Pulmonary artery endothelial cell (primary cell): ENCODE measurements around the gene EBP. TPM values are rescaled to one million over a fixed set of nuclear protein-coding genes. Genes with fewer than 3 reads are reported as not detected.
A peak's percentile ranks its signal among the peaks of the same experiment; 100 is the strongest.
"Not testable (repeated sequence)": the region's sequence is repeated elsewhere in the genome, so short reads cannot be mapped to it uniquely, and the experiment has no call there.

Experiments
- DNase-seq: peaks from one replicate; pipeline ENCODE4 v3.0.0-alpha.2; 2011; ENCODE audit warnings: low read depth, low spot score
- total RNA-seq: library from RNA; depleted of rRNA; stranded (reverse); fragments of >200 nt; gene quantifications from 2 replicates; pipeline ENCODE4 v1.2.3, GENCODE V29; 2014

Gene EBP
- total RNA-seq, 1 donor from 2014 or later, result 142 TPM

DNA sequence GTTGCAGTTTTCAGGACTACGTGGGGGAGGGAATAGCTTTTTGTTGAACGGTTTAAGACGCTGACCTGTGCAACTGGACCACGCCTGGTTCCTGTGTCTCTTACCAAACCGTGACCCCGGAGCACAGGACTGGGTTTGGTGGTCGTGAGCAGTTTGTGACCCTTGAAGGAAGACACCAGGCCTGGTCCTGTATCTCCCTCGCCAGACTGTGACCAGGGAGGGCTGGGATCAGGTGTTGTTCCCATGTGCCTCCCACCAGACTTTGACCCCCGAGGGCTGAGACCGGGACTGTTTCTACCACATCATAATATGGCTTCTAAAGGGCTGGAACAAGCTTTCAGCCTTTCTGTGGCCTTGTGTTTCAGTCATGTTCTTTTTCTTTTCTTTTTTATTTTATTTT, 683 bp downstream of the EBP start:
- DNase-seq, result no peak

DNA sequence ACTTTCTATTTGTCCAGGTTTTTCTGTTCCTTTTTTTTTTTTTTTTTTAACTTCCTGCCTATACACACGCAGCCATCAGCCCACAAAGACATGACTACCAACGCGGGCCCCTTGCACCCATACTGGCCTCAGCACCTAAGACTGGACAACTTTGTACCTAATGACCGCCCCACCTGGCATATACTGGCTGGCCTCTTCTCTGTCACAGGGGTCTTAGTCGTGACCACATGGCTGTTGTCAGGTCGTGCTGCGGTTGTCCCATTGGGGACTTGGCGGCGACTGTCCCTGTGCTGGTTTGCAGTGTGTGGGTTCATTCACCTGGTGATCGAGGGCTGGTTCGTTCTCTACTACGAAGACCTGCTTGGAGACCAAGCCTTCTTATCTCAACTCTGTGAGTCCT, 2.1 kb downstream of the EBP start:
- no peak for DNase-seq

DNA sequence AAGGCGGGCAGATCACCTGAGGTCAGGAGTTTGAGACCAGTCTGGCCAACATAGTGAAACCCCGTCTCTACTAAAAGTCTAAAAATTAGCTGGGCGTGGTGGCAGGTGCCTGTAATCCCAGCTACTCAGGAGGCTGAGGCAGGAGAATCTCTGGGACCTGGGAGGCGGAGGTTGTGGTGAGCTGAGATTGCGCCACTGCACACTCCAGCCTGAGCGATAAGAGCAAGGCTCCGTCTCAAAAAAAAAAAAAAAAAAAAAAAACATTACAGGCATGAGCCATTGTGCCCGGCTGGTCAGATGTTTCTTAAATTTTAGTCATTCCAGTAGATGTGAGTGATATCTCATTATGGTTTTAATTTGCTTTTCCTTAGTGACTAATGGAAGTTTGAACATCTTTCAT, 4.2 kb downstream of the EBP start:
- DNase-seq, result not testable (repeated sequence)

DNA sequence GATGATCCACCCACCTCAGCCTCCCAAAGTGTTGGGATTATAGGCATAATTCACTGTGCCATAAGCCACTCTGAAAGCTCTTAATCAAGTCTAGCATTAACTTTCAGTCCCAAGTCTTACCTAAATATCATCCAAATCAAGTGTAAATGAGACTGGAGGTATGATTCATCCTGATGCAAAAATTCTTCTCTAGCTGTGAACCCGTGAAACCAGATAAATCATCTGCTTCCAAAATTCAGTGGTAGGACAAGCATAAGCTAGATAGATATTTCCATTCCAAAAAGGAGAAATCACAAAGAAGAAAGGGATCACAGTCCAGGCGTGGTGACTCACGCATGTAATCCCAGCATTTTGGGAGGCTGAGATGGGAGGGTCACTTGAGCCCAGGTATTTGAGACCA, 9.1 kb downstream of the EBP start:
- DNase-seq, result no peak

DNA sequence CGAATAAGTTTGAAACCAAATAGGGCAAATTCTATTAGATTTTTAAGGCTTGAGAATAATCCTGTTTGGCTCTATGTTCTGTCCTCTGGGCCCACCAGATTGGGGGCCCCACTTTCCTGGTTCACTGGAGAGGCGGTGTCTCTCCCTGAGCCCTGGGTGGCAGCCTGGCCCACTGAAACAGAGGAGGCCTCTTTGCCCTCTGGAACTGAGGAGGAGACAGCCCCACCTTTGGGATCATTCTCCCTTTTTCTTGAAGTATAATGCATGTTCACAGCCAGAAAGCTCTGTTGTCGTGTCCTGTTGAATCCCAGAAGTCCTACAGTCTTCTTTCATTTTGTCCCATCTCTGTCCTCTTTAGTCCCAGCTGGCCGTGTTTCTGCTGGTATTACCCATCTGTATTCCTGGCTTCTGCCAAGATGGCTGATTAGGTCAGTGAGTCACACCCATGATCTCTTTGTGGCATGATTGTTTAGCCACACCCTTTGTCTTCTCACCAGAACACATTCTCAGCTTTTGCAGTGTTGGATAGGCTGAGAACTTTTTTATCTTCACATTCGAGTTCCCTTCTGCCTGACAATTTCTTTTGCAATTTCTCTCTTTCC, 9.9 kb downstream of the EBP start:
- no peak for DNase-seq

DNA sequence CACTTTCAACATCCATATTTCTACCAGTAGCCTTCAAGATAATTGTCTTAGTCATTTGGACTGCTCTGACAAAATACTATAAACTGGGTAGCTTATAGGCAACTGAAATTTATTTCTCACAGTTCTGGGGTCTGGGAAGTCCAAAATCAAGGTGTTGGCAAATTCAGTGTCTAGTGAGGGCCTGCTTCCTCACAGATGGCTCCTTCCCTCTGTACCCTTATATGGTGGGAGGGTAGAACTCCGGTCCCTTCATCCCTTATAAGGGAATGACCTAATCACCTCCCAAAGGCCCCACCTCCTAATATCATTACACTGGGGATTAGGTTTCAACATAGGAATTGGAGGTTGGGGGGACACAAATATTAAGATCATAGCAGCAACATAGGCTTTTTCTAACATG, 10.6 kb downstream of the EBP start:
- DNase-seq, result no peak

DNA sequence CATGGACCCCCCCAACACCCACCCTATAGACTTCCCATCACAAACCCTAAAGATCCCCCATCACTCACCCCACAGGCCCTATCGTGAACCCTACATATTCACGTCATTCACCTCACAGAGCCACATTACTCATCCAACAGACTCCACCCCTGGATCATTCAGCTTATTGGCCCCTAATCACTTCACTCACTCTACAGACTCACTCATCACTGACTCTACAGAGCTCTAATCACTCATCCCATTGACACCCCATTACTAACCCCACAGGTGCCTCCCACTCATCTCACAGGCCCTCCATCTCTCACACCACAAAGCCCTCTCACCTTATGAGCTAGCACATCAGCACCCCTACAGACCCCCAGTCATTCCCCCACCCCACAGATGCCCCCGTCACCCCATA, 11.6 kb downstream of the EBP start:
- no peak for DNase-seq

DNA sequence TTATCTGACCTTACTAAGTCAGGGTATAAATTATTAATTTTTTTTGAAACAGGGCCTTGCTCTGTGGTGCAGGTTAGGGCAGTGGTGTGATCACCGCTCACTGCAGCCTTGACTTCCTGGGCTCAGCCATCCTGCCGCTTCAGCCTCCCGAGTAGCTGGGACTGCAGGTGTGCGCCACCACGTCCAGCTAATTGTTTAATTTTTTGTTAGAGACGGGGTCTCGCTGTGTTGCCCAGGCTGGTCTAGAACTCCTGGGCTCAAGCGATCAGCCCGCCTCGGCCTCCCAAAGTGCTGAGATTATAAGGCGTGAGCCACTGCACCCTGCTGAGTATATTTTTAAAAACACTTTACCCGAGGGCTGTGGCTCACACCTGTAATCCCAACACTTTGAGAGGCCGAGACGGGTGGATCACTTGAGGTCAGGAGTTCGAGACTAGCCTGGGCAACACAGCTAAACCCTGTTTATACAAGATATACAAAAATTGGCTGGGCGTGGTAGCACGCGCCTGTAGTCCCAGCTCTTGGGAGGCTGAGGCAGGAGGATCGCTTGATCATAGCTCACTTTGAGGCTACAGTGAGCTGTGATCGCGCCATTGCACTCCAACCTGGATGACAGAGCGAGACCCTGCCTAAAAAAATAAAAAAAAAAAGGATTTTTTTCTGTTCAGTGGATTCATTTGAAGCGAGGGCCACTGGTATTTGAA, 17.2 kb downstream of the EBP start:
- DNase-seq, result no peak

DNA sequence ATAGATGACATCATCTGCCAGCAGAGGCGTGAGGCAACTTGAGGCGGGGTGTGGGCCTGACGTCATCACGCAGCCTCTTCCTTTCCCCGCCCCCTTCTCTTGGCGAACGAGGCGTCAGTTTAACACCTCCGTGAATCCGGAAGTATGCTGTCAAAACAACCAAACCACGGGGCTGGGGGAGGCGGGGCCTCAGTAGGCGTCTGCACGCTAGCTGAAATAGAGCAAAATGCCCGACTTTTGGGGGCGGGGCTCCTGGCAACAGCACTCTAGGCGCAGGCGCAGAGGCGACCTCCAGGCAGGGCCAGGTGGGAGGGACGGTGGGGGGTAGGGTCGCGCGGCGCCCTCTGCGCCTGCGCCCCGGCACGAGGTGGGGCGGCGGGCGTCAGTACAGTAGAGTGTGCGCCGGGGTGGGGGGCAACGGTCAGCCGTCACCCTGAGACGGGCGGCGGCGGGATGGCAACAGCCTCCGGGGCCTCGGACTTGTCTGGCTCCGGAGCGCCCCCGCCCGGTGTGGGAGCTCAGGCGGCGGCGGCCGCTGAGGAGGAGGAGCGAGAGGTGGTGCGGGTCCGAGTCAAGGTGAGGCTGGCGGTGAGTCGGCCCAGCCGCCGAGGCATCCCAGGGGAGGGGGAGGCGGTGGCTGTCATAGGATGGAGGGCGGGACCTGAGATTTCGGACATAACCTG, 17.9 kb downstream of the EBP start, which contains the start of gene TBC1D25:
Gene TBC1D25, plus strand, starts transcription at position 370 of the 683 bp plus-strand sequence. Its CDS starts 84 bp downstream, at position 454.
- peak; percentile 89 for DNase-seq

DNA sequence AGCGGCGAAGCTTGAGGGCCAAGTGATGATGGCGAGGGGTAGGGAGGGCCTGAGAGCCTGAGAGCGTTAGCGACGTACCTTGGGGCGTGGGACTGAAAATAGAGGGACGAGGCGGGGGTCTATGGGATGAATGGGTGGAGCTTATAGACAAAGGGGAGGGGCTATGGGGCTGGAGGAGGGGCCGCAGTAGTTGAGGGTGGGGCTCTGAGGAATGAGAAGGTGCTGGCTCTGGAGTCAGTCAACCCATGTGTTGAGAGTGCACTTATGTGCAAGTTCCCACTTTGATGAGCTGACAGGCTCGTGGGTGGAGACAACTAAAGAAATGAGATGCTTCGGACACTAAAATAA, 18.4 kb downstream of the EBP start:
- DNase-seq, result no peak

DNA sequence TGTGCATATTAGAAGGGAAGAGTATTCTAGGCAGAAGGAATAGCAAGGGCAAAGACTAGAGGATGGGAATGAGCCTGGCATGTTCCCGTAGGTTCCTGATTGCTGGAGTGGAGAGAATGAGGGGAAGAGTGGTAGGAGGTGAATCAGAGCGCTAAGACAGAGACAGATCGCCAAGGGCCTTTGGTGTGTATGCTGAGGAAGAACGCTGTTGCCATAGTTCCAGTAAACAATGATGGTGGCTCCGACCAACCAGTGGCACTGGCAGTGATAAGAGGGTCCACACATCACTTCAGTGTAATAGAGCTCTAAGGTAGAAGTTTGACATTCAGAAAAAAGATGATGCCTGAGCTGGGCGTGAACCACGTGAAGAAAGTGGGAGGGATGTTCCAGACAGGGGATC, 18.9 kb downstream of the EBP start:
- DNase-seq, result no peak

DNA sequence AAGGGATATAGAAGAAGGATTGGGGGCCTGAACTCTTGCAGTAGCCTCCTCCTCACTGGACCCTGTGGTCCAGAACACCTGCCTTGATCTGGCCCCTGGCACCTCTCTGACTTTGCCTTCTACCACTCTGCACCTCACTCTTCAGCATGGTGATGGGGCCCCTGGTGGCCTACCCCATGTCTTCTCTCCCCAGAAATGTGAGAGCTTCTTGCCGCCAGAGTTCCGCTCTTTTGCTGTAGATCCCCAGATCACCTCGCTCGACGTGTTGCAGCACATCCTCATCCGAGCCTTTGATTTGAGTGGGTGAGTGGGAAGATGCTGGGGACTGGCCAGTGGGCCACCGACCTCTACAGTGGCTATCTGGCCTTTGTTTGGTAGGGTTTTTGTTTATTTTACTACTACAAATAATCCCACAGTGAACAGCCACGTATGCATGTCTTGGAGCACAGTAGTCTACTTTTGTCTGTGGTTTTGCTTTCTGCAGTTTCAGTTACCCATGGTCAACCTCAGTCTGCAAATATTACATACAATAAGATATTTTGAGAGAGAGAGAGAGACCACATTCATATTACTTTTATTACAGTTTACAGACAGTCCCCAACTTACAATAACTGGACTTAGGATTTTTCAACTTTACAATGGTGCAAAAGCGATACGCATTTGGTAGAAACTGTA, 19.7 kb downstream of the EBP start:
- DNase-seq, result no peak

DNA sequence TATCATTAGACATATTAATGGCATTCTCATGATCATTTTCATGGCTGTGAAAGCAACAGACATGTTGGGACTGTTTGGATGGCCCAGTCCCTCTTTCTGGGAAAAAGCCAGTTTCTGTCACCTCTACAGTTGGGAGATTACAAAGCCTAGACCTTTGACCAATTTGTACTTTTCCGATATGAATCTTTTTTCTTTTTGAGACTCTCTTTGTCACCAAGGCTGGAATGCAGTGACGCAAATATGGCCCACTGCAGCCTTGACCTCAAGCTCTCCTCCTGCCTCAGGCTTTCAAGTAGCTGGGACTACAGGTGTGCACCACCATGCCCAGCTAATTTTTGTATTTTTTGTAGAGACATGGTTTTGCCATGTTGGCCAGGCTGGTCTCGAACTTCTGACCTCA, 27.3 kb downstream of the EBP start:
- no peak for DNase-seq

DNA sequence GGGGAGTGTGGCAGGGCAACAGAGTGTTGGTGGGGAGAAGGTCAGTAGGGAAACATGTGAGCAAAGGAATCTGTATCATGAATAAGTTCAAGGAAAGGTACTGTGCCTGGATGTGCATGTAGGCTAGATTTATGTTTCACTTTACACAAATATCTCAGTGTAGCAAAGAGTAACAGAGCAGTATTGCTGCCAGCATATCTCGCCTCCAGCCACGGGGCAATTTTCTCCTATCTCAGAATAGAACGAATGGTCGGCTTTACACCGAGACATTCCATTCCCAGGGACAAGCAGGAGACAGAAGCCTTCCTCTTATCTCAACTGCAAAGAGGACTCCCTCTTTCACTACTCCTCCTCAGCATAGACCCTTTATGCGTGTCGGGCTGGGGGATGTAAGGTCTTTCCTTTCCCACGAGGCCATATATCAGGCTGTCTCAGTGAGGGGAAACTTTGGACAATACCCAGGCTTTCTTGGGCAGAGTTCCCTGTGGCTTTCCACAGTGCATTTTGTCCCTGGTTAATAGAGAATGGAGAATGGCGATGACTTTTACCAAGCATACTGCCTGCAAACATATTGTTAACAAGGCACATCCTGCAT, 34.2 kb downstream of the EBP start:
- not testable (repeated sequence) for DNase-seq

DNA sequence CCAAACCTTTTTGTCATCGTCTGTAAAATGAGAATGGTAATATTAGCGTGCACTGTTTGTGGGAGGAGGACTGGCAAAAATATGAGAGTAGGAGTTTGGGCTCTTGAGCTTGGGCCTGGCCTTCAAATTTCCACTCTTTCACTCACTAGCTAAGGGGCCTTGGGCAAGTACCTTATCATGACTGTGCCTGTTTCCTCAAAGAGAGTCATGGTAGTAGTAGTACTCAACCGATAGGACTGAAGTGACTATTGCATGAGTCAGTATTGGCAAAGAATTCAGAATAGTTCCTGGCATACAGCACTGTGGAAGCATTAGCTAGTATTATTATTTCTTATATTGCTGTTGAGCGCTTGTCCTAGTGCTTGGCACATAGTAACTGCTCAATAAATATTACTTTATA, 36.7 kb downstream of the EBP start:
- peak; percentile 55 for DNase-seq

DNA sequence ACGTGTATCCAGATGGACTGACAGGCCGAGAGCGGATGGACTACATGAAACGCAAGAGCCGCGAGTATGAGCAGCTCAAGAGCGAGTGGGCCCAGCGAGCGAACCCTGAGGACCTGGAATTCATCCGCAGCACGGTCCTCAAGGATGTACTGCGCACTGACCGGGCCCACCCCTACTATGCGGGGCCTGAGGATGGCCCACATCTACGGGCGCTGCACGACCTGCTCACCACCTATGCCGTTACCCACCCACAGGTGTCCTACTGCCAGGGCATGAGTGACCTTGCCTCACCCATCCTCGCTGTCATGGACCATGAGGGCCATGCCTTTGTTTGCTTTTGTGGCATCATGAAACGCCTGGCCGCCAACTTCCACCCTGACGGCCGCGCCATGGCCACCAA, 38.0 kb downstream of the EBP start:
- no peak for DNase-seq

DNA sequence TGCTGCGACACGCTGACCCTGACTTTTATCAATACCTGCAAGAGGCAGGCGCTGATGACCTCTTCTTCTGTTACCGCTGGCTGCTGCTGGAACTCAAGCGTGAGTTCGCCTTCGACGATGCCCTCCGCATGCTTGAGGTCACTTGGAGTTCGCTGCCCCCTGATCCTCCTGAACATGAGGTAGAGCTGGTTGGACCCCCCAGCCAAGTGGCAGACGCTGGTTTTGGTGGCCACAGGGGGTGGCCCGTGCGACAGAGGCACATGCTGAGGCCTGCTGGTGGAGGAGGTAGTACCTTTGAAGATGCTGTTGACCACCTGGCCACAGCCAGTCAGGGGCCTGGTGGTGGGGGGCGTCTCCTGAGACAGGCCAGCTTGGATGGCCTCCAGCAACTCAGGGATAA, 38.4 kb downstream of the EBP start:
- no peak for DNase-seq

DNA sequence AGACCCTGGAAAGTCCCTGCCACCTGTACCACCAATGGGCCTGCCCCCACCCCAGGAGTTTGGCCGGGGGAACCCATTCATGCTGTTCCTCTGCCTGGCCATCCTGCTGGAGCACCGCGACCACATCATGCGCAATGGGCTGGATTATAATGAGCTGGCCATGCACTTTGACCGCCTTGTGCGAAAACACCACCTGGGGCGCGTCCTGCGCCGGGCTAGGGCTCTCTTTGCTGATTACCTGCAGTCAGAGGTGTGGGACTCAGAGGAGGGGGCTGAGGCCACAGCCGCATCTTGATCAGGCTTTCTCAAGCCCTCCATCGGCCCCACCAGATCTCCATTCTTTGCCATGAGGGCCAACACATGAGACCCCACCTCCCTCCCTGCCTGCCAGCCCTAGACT, 39.1 kb downstream of the EBP start:
- no peak for DNase-seq

DNA sequence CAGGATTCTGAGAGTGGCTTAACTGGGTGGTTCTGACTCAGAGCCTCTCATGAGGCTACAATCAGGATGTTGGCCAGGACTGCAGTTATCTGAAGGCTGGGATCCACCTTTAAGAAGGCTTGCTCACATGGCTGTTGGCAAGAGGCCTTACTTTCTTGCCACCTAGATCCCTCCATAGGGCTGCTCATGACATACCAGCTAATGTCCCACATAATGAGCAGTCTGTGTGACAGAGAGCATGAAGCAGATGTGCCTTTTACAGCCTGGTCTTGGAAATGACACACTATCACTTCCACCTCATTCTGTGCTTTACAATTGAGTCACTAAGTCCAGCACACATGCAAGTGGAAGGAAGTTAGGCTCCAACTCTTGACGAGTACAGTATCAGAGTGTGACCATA, 48.4 kb downstream of the EBP start:
- no peak for DNase-seq

DNA sequence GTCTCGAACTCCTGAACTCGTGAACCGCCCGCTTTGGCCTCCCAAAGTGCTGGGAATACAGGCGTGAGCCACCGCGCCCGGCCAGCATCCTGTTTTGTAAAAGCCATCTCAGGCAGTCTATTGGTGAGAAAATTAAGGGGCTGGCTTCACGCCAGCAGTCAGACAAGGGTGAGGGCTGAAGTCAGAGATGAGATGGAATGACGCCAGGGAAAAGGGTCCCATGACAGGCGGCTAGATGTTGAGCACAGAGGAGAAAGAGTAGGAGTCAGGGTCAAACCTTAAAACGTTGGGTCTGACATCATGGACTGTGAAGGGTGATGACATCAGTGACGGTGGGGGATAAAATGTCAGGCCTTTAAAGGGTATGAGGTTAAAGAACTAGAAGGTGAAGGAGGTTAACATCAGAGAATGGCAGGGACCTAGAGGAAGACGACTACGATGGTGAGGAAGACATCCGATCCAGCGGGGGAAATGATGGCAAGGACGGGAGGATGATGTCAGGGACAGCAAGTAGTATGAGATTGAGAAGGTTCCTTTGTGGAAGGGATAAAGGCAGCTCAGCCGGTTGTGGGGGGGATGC, 52.2 kb downstream of the EBP start:
- no peak for DNase-seq
